HL-60 (cell line): ENCODE measurements around the gene KIAA1217.

Experiments
- GABPA ChIP-seq: IDR thresholded peaks from 2 replicates; pipeline ENCODE4 v1.6.1; 2012; ENCODE audit warnings: low read depth
- POLR2AphosphoS5 ChIP-seq: IDR thresholded peaks from 2 replicates; pipeline ENCODE4 v1.6.1; 2012; ENCODE audit warnings: low read depth
- REST ChIP-seq: IDR thresholded peaks from 2 replicates; pipeline ENCODE4 v1.6.1; 2012; ENCODE audit warnings: low read depth; ENCODE audit not compliant: insufficient replicate concordance
- SPI1 ChIP-seq: IDR thresholded peaks from 2 replicates; pipeline ENCODE4 v1.6.1; 2012; ENCODE audit warnings: low read depth, mild to moderate bottlenecking, borderline replicate concordance
- TF ChIP-seq, protein P1 (sequence below): IDR thresholded peaks from one replicate; pipeline ENCODE4 v1.5.1; 2011; ENCODE audit warnings: low read length, control low read depth, inconsistent platforms; ENCODE audit not compliant: insufficient read depth

- TF ChIP-seq POLR2AphosphoS5 (no peak), GABPA (no peak), REST (no peak), SPI1 (no peak)
- TF ChIP-seq, protein P1, sequence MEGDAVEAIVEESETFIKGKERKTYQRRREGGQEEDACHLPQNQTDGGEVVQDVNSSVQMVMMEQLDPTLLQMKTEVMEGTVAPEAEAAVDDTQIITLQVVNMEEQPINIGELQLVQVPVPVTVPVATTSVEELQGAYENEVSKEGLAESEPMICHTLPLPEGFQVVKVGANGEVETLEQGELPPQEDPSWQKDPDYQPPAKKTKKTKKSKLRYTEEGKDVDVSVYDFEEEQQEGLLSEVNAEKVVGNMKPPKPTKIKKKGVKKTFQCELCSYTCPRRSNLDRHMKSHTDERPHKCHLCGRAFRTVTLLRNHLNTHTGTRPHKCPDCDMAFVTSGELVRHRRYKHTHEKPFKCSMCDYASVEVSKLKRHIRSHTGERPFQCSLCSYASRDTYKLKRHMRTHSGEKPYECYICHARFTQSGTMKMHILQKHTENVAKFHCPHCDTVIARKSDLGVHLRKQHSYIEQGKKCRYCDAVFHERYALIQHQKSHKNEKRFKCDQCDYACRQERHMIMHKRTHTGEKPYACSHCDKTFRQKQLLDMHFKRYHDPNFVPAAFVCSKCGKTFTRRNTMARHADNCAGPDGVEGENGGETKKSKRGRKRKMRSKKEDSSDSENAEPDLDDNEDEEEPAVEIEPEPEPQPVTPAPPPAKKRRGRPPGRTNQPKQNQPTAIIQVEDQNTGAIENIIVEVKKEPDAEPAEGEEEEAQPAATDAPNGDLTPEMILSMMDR, result no peak
These were observed 320.0 kb downstream of the KIAA1217 start for GRCh38 chr10:24528946-24529345.
